K562 (cell line): ENCODE measurements around the gene GPR12.

Experiments
- MAZ ChIP-seq, 2 experiments: fragments of 450-650 bp in 1 of 2; sonication (generic) in 1 of 2; formaldehyde crosslinking; IDR thresholded peaks in 1 of 2; conservative IDR thresholded peaks in 1 of 2; 2 replicates each; pipeline versions ENCODE4 v1.4.0 to v1.5.0; 2020; ENCODE audit warnings: mild to moderate bottlenecking in 1 of 2, missing genetic modification reagents in 1 of 2
- SMAD4 ChIP-seq: fragments of 250-450 bp; sonication (Bioruptor Pico); conservative IDR thresholded peaks from 2 replicates; pipeline ENCODE4 v1.8.0; 2021; ENCODE audit warnings: inconsistent platforms, mild to moderate bottlenecking, moderate library complexity
- TF ChIP-seq, protein P1 (sequence below), 2 experiments: fragments of 200-800 bp in 1 of 2; sonication (Bioruptor generic) in 1 of 2; sonication (generic) in 1 of 2; formaldehyde crosslinking in 1 of 2; IDR thresholded peaks in 1 of 2; conservative IDR thresholded peaks in 1 of 2; 2 replicates each; pipeline versions ENCODE4 v1.5.0 to v1.6.1; 2016 to 2020; ENCODE audit warnings: missing compliant biosample characterization in 1 of 2, missing genetic modification characterization in 1 of 2, missing genetic modification reagents in 1 of 2
- TF ChIP-seq, protein P2 (sequence below): sonication (generic); formaldehyde crosslinking; IDR thresholded peaks from 2 replicates; pipeline ENCODE4 v1.8.0; 2022; ENCODE audit warnings: mild to moderate bottlenecking, missing genetic modification reagents, borderline replicate concordance
- TF ChIP-seq, protein P3 (sequence below): sonication (generic); formaldehyde crosslinking; IDR thresholded peaks from 2 replicates; pipeline ENCODE4 v1.9.0; 2022; ENCODE audit warnings: mild to moderate bottlenecking, missing genetic modification reagents
- TF ChIP-seq, protein P4 (sequence below), 3 experiments: IDR thresholded peaks in 2 of 3; conservative IDR thresholded peaks in 1 of 3; 2 replicates each; pipeline ENCODE4 v1.5.1; 2011 to 2012; ENCODE audit warnings: low read length in 3 of 3, mild to moderate bottlenecking in 3 of 3, control low read depth in 2 of 3, improper control_type of control experiment in 1 of 3, inconsistent platforms in 1 of 3, low read depth in 1 of 3, mixed read lengths in 1 of 3, moderate library complexity in 1 of 3; ENCODE audit not compliant: insufficient read depth in 2 of 3

DNA sequence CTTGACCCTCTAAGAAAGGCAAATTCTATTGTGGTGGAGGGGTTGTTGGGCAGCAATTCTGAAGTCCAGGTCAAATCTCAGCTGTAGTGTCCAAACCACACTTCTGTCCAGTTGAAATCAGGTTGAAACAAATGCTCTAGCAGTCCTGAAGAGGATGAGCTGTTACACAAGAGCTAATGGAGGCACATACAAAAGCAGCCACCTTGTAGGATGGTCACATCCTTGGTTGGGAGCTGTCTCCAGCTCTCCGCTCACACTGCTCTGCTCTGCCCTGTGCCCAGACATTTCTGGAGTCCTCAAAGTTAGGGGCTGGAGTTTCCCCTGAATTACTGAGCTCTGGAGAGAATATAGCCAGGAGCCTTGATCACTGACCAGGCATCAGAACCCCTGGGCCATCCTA, 47.2 kb downstream of the GPR12 start:
- TF ChIP-seq, protein P1, sequence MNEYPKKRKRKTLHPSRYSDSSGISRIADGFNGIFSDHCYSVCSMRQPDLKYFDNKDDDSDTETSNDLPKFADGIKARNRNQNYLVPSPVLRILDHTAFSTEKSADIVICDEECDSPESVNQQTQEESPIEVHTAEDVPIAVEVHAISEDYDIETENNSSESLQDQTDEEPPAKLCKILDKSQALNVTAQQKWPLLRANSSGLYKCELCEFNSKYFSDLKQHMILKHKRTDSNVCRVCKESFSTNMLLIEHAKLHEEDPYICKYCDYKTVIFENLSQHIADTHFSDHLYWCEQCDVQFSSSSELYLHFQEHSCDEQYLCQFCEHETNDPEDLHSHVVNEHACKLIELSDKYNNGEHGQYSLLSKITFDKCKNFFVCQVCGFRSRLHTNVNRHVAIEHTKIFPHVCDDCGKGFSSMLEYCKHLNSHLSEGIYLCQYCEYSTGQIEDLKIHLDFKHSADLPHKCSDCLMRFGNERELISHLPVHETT (CRISPR knock-in tag; conservative IDR thresholded peaks at IDR 0.05 in 1 of 2, IDR thresholded peaks at IDR 0.05 in 1 of 2) = no peak
- no peak for TF ChIP-seq SMAD4 (CRISPR knock-in tag)
- TF ChIP-seq, protein P2, sequence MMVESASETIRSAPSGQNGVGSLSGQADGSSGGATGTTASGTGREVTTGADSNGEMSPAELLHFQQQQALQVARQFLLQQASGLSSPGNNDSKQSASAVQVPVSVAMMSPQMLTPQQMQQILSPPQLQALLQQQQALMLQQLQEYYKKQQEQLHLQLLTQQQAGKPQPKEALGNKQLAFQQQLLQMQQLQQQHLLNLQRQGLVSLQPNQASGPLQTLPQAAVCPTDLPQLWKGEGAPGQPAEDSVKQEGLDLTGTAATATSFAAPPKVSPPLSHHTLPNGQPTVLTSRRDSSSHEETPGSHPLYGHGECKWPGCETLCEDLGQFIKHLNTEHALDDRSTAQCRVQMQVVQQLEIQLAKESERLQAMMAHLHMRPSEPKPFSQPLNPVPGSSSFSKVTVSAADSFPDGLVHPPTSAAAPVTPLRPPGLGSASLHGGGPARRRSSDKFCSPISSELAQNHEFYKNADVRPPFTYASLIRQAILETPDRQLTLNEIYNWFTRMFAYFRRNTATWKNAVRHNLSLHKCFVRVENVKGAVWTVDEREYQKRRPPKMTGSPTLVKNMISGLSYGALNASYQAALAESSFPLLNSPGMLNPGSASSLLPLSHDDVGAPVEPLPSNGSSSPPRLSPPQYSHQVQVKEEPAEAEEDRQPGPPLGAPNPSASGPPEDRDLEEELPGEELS = no peak
- TF ChIP-seq, protein P3, sequence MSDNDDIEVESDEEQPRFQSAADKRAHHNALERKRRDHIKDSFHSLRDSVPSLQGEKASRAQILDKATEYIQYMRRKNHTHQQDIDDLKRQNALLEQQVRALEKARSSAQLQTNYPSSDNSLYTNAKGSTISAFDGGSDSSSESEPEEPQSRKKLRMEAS (CRISPR knock-in tag) = no peak
- TF ChIP-seq, protein P4, sequence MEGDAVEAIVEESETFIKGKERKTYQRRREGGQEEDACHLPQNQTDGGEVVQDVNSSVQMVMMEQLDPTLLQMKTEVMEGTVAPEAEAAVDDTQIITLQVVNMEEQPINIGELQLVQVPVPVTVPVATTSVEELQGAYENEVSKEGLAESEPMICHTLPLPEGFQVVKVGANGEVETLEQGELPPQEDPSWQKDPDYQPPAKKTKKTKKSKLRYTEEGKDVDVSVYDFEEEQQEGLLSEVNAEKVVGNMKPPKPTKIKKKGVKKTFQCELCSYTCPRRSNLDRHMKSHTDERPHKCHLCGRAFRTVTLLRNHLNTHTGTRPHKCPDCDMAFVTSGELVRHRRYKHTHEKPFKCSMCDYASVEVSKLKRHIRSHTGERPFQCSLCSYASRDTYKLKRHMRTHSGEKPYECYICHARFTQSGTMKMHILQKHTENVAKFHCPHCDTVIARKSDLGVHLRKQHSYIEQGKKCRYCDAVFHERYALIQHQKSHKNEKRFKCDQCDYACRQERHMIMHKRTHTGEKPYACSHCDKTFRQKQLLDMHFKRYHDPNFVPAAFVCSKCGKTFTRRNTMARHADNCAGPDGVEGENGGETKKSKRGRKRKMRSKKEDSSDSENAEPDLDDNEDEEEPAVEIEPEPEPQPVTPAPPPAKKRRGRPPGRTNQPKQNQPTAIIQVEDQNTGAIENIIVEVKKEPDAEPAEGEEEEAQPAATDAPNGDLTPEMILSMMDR (IDR thresholded peaks at IDR 0.05 in 2 of 3, conservative IDR thresholded peaks at IDR 0.05 in 1 of 3; ENCODE audit: insufficient read depth in 2 of 3, low read depth in 1 of 3, low read length in 3 of 3) = no peak
- no peak for TF ChIP-seq MAZ (CRISPR knock-in tag; conservative IDR thresholded peaks at IDR 0.05 in 1 of 2, IDR thresholded peaks at IDR 0.05 in 1 of 2)
